Measurements from ENCODE around the gene ACTR1A. TPM values are rescaled to one million over a fixed set of nuclear protein-coding genes. Genes with fewer than 3 reads are reported as not detected.

ACTR1A gene
- total and polyA plus RNA-seq, 9 of the 15 experiments (the other 6 are each of a cell fraction or from before 2014, with no cell fraction given) = 36.3 to 77.2 (median 49.6) TPM

DNA sequence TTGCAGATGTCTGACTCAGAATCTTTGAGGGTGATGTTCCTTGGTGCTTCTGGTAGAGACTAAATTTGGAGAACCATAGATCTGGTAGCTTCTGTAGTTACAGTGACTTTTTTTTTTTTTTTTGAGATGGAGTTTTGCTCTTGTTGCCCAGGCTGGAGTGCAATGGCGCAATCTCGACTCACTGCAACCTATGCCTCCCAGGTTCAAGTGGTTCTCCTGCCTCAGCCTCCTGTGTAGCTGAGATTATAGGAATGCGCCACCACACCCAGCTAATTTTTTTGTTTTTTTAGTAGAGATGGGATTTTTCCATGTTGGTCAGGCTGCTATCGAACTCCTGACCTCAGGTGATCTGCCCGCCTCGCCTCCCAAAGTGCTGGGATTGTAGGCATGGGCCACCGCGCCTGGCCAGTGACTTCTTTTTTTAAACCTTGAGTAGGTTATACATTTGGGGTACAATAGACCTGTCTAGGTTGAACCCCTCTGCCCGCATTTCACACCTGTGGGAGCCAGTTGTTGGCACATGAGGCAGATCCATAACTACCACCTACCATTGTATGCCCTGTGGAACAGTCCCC lies 48.2 kb upstream of the ACTR1A start:
- Histone ChIP-seq H3K9me1 (ENCODE audit: control insufficient read depth, insufficient read depth, low read length) (no peaks in the 10 kb centered on the region), H4K20me1 (replicated peaks; ENCODE audit: control insufficient read depth, insufficient read depth, low read length) (no peaks in the 10 kb centered on the region; the same call in 1 of the 2 replicates), H3K4me3 (no peak overlapping the region), H3K79me2 (ENCODE audit: control insufficient read depth, insufficient read depth, low read length) (no peaks in the 10 kb centered on the region), H3K4me1 (replicated peaks in 1 of 2; ENCODE audit: control insufficient read depth in 2 of 2, insufficient read depth in 2 of 2, low read length in 2 of 2) (peaks cover 4 to 5% of the 10 kb centered on the region in 2 experiments; a peak in 3 of 5 replicates), H3K27ac (ENCODE audit: extremely low read depth, low read depth, low read length) (no peak overlapping the region), H3K4me2 (ENCODE audit: insufficient read depth, low read length) (no peak overlapping the region), H3K36me3 (ENCODE audit: control insufficient read depth, insufficient read depth, low read length) (no peaks in the 10 kb centered on the region), H3K9ac (ENCODE audit: insufficient read depth in 1 of 2, low read depth in 2 of 2, low read length in 2 of 2) (no peak overlapping the region), H3K9me3 (replicated peaks; ENCODE audit: control insufficient read depth, insufficient read depth, low read depth, low read length) (no peaks in the 10 kb centered on the region), H3K27me3 (ENCODE audit: control insufficient read depth in 2 of 2, insufficient read depth in 2 of 2, low read length in 2 of 2) (no peaks in the 10 kb centered on the region), H2AFZ (ENCODE audit: low read depth, low read length) (no peak overlapping the region)
- BruUV-seq (replicated peaks) = no TSS peak
- ChIA-PET POLR2A (interaction anchor here (0.7 kb wide), 1 partner anchor 35 kb away, joined by 3 read pairs; no protein-coding TSS in a partner anchor), CTCF (ENCODE audit: low intra/inter-chr PET ratio) (no interaction called here)
- WGBS (ENCODE audit: insufficient coverage, low coverage, missing lambda C conversion rate) = 92% methylated on average over 7 of the region's 9 CpGs
- DNase-seq (ENCODE audit: extremely low read depth in 1 of 4, low spot score in 3 of 4) = no peak
- FAIRE-seq = no peak
- intact Hi-C loops (cut with micrococcal nuclease) (no loop called here), in situ Hi-C loops (cut with MboI) (no loop called here)
- TF ChIP-seq, protein P1, sequence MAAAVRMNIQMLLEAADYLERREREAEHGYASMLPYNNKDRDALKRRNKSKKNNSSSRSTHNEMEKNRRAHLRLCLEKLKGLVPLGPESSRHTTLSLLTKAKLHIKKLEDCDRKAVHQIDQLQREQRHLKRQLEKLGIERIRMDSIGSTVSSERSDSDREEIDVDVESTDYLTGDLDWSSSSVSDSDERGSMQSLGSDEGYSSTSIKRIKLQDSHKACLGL (CRISPR knock-in tag; IDR thresholded peaks at IDR 0.05; ENCODE audit: borderline replicate concordance, poor library complexity, severe bottlenecking) = no peak
- TF ChIP-seq ZNF644 (tag; IDR thresholded peaks at IDR 0.05; ENCODE audit: low read depth) (no peak), ZNF197 (CRISPR knock-in tag; IDR thresholded peaks at IDR 0.05; ENCODE audit: low read depth) (no peak)
- no peak for ATAC-seq

DNA sequence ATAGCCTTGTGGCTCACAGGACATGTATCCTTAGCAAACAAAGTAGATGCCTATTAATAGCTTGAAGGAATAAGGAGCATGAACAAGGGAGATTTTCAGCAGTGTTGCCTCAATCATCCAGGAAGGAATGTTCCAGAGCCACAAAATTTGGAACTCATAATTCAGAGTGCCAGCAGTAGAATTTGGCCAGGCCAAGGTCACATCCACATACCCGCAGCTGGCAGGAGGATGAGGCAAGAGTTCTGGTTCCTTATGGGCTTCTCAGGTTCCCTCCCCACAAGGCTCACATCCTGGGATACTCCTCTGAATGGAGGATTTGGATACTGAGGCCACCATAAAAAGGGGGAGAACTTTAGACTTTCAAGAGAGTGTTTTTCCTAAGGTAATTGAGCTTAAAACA lies 47.0 kb upstream of the ACTR1A start:
- in situ Hi-C loops (cut with MboI) = no loop called here
- Histone ChIP-seq H3K4me2 (ENCODE audit: insufficient read depth, low read length) (no peak overlapping the region), H3K27ac (ENCODE audit: extremely low read depth, low read depth, low read length) (no peak overlapping the region), H3K27me3 (ENCODE audit: control insufficient read depth in 2 of 2, insufficient read depth in 2 of 2, low read length in 2 of 2) (no peaks in the 10 kb centered on the region), H3K36me3 (ENCODE audit: control insufficient read depth, insufficient read depth, low read length) (no peaks in the 10 kb centered on the region), H4K20me1 (replicated peaks; ENCODE audit: control insufficient read depth, insufficient read depth, low read length) (no peaks in the 10 kb centered on the region), H2AFZ (ENCODE audit: low read depth, low read length) (no peak overlapping the region), H3K9me3 (replicated peaks; ENCODE audit: control insufficient read depth, insufficient read depth, low read depth, low read length) (no peaks in the 10 kb centered on the region), H3K4me1 (replicated peaks in 1 of 2; ENCODE audit: control insufficient read depth in 2 of 2, insufficient read depth in 2 of 2, low read length in 2 of 2) (peaks cover 4 to 5% of the 10 kb centered on the region in 2 experiments; a peak in 3 of 5 replicates), H3K4me3 (no peak overlapping the region), H3K9ac (ENCODE audit: insufficient read depth in 1 of 2, low read depth in 2 of 2, low read length in 2 of 2) (no peak overlapping the region), H3K79me2 (ENCODE audit: control insufficient read depth, insufficient read depth, low read length) (no peaks in the 10 kb centered on the region), H3K9me1 (ENCODE audit: control insufficient read depth, insufficient read depth, low read length) (no peaks in the 10 kb centered on the region)
- no peak for ATAC-seq
- no peak for DNase-seq (ENCODE audit: extremely low read depth in 1 of 4, low spot score in 3 of 4)
- 100% methylated on average over 1 of the region's 1 CpG for WGBS (ENCODE audit: insufficient coverage, low coverage, missing lambda C conversion rate)
- no peak for FAIRE-seq
- BruUV-seq (replicated peaks) = no TSS peak
- ChIA-PET POLR2A (no interaction called here), CTCF (ENCODE audit: low intra/inter-chr PET ratio) (no interaction called here)
- intact Hi-C loops (cut with micrococcal nuclease) = no loop called here
- TF ChIP-seq IRF9 (tag; IDR thresholded peaks at IDR 0.05) (no peak), SOX6 (IDR thresholded peaks at IDR 0.05) (no peak), SREBF2 (CRISPR knock-in tag; IDR thresholded peaks at IDR 0.05) (no peak), RAD51 (IDR thresholded peaks at IDR 0.05; ENCODE audit: borderline replicate concordance, low read depth) (no peak), ELF2 (CRISPR knock-in tag; IDR thresholded peaks at IDR 0.05) (no peak), ZFP1 (CRISPR knock-in tag; IDR thresholded peaks at IDR 0.05) (no peak), BRCA1 (IDR thresholded peaks at IDR 0.05) (no peak), BRCA1 (CRISPR knock-in tag; IDR thresholded peaks at IDR 0.05) (no peak)
- TF ChIP-seq, protein P2, sequence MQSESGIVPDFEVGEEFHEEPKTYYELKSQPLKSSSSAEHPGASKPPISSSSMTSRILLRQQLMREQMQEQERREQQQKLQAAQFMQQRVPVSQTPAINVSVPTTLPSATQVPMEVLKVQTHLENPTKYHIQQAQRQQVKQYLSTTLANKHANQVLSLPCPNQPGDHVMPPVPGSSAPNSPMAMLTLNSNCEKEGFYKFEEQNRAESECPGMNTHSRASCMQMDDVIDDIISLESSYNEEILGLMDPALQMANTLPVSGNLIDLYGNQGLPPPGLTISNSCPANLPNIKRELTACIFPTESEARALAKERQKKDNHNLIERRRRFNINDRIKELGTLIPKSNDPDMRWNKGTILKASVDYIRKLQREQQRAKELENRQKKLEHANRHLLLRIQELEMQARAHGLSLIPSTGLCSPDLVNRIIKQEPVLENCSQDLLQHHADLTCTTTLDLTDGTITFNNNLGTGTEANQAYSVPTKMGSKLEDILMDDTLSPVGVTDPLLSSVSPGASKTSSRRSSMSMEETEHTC (IDR thresholded peaks at IDR 0.05) = no peak
- TF ChIP-seq, protein P3, sequence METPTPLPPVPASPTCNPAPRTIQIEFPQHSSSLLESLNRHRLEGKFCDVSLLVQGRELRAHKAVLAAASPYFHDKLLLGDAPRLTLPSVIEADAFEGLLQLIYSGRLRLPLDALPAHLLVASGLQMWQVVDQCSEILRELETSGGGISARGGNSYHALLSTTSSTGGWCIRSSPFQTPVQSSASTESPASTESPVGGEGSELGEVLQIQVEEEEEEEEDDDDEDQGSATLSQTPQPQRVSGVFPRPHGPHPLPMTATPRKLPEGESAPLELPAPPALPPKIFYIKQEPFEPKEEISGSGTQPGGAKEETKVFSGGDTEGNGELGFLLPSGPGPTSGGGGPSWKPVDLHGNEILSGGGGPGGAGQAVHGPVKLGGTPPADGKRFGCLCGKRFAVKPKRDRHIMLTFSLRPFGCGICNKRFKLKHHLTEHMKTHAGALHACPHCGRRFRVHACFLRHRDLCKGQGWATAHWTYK (CRISPR knock-in tag; IDR thresholded peaks at IDR 0.05) = no peak
